Measurements from ENCODE around the gene UPF3B.

UPF3B gene

DNA sequence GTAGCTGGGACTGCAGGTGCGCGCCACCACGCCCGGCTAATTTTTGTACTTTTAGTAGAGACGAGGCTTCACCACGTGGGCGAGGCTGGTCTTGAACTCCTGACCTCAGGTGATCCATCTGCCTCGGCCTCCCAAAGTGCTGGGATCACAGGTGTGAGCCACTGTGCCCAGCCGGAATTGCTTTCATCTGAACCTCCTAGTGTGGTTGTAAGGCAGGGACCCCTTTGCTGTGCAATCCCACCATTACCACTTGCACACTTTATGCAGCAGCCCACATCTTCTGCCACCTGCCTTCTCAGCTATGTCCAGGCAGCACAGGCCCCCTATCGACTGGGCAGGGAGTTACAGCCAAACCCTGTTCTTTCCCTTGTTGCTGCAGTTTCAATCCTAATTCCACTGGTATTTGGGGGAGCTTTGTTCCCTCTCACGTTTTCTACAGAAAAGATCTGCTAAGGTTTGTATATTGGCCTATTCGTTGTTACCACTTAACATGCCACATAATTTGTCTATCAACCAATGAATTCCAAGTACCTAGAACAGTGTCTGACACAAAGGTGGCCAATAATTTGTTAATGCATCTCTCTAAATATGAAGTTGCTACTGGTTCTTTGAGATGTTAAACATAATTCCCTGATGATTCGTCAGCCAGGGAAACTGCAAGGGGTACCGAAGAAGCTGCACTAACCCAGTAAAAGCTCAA lies 67.9 kb downstream of the UPF3B start:
- peak; percentile 62 for ATAC-seq
- Mint-ChIP-seq H3K27me3 (no peaks in the 10 kb centered on the region), H3K9me3 (no peaks in the 10 kb centered on the region), H3K4me3 (peak overlapping the region; percentile 4 to 6), H3K4me1 (peaks cover 29% of the 10 kb centered on the region), H3K27ac (peak overlapping the region in 1 of 2 donors; percentile 59)
- peak; percentile 35 to 42 for DNase-seq
